WTC11 (cell line): Measurements from ENCODE around the gene TRIM9. TPM values are rescaled to one million over a fixed set of nuclear protein-coding genes. Genes with fewer than 3 reads are reported as not detected.
"Not testable (repeated sequence)": the region's sequence is repeated elsewhere in the genome, so short reads cannot be mapped to it uniquely, and the experiment has no call there.

Experiments used
- ATAC-seq: fragments of 200-7000 bp; cut with Tn5 transposase; 2 replicates; pipeline ENCODE4 v1.10.0; 2021; ENCODE audit warnings: mild to moderate bottlenecking, moderate library complexity
- CTCF ChIA-PET: fragments of 300-600 bp; sonication (Branson Sonifier 250); formaldehyde crosslinking; loops from one replicate; lab custom pipeline; 2021; ENCODE audit warnings: antibody characterized with exemption; lab: Charles Lee
- POLR2A ChIA-PET: fragments of 350-600 bp; sonication (Branson Sonifier 250); formaldehyde crosslinking; loops from one replicate; lab custom pipeline; 2021; ENCODE audit warnings: antibody characterized with exemption; lab: Charles Lee
- DNase-seq: peaks from one replicate; pipeline ENCODE4 v3.0.0; 2021; ENCODE audit warnings: low spot score
- H3K27ac Mint-ChIP-seq: 2 replicates; pipeline ENCODE4 v1.8.0; 2021; ENCODE audit warnings: mixed read lengths
- H3K27me3 Mint-ChIP-seq: 2 replicates; pipeline ENCODE4 v1.8.0; 2021; ENCODE audit warnings: low read depth, mild to moderate bottlenecking, moderate library complexity, mixed read lengths
- H3K36me3 Mint-ChIP-seq: 2 replicates; pipeline ENCODE4 v1.8.0; 2021; ENCODE audit warnings: mixed read lengths
- H3K4me1 Mint-ChIP-seq: 2 replicates; pipeline ENCODE4 v1.8.0; 2022; ENCODE audit warnings: mixed read lengths
- H3K4me3 Mint-ChIP-seq: 2 replicates; pipeline ENCODE4 v1.8.0; 2021; ENCODE audit warnings: mild to moderate bottlenecking, moderate library complexity, mixed read lengths
- H3K9me3 Mint-ChIP-seq: 2 replicates; pipeline ENCODE4 v1.8.0; 2021; ENCODE audit warnings: mixed read lengths
- ARID4B ChIP-seq: sonication (generic); formaldehyde crosslinking; IDR thresholded peaks from 2 replicates; pipeline ENCODE4 v1.8.0; 2023; ENCODE audit warnings: missing genetic modification reagents, mild to moderate bottlenecking, borderline replicate concordance
- ATF3 ChIP-seq: sonication (generic); formaldehyde crosslinking; conservative IDR thresholded peaks from 2 replicates; pipeline ENCODE4 v1.8.1; 2022; ENCODE audit warnings: mild to moderate bottlenecking, missing genetic modification reagents
- CDX4 ChIP-seq: fragments of 250-450 bp; sonication (Bioruptor Pico); IDR thresholded peaks from 2 replicates; pipeline ENCODE4 v1.9.0; 2021; ENCODE audit warnings: moderate library complexity, mild to moderate bottlenecking, inconsistent platforms, borderline replicate concordance
- CTCF ChIP-seq: fragments of 200-600 bp; IDR thresholded peaks from 2 replicates; pipeline ENCODE4 v1.8.0; 2022; ENCODE audit warnings: antibody characterized with exemption
- ETV6 ChIP-seq: sonication (generic); formaldehyde crosslinking; IDR thresholded peaks from 2 replicates; pipeline ENCODE4 v1.8.1; 2022; ENCODE audit warnings: mild to moderate bottlenecking, missing genetic modification reagents
- MAX ChIP-seq: sonication (generic); formaldehyde crosslinking; IDR thresholded peaks from 2 replicates; pipeline ENCODE4 v1.8.0; 2022; ENCODE audit warnings: mild to moderate bottlenecking, missing genetic modification reagents
- NFE2L1 ChIP-seq: sonication (generic); formaldehyde crosslinking; IDR thresholded peaks from 2 replicates; pipeline ENCODE4 v1.8.1; 2023; ENCODE audit warnings: missing genetic modification reagents
- NR1H2 ChIP-seq: sonication (generic); formaldehyde crosslinking; IDR thresholded peaks from 2 replicates; pipeline ENCODE4 v1.9.0; 2021; ENCODE audit warnings: mild to moderate bottlenecking, moderate library complexity, missing genetic modification reagents
- PREB ChIP-seq: sonication (generic); formaldehyde crosslinking; IDR thresholded peaks from 2 replicates; pipeline ENCODE4 v1.8.1; 2022; ENCODE audit warnings: mild to moderate bottlenecking, missing genetic modification reagents, moderate library complexity, borderline replicate concordance
- RELA ChIP-seq: sonication (generic); formaldehyde crosslinking; IDR thresholded peaks from 2 replicates; pipeline ENCODE4 v1.8.1; 2022; ENCODE audit warnings: missing genetic modification reagents, mild to moderate bottlenecking, borderline replicate concordance
- USF1 ChIP-seq: sonication (generic); formaldehyde crosslinking; IDR thresholded peaks from 2 replicates; pipeline ENCODE4 v1.8.0; 2022; ENCODE audit warnings: mild to moderate bottlenecking, missing genetic modification reagents
- ZBTB21 ChIP-seq: sonication (generic); formaldehyde crosslinking; IDR thresholded peaks from 2 replicates; pipeline ENCODE4 v1.8.1; 2023; ENCODE audit warnings: mild to moderate bottlenecking, missing genetic modification reagents, borderline replicate concordance
- ZNF121 ChIP-seq: sonication (generic); formaldehyde crosslinking; IDR thresholded peaks from 2 replicates; pipeline ENCODE4 v1.8.0; 2023; ENCODE audit warnings: missing genetic modification reagents
- ZNF138 ChIP-seq: sonication (generic); formaldehyde crosslinking; conservative IDR thresholded peaks from 2 replicates; pipeline ENCODE4 v1.8.1; 2022; ENCODE audit warnings: mild to moderate bottlenecking, moderate library complexity, missing genetic modification reagents
- ZNF263 ChIP-seq: sonication (generic); formaldehyde crosslinking; IDR thresholded peaks from 2 replicates; pipeline ENCODE4 v1.8.1; 2022; ENCODE audit warnings: low read depth, mild to moderate bottlenecking, moderate library complexity, missing genetic modification reagents
- total RNA-seq: library from RNA; stranded (reverse); gene quantifications from 3 replicates; pipeline ENCODE4 v1.2.3, GENCODE V29; 2021

The TRIM9 gene
- total RNA-seq, 1 experiment from 2014 or later: 4.0 TPM

- no peak for TF ChIP-seq ARID4B (CRISPR knock-in tag)
These were observed 96.3 kb downstream of the TRIM9 start (continued) for GRCh38 chr14:50998612-50999011.

- CTCF ChIA-PET: no interaction called here
- no peaks in the 10 kb centered on the region for H3K9me3 Mint-ChIP-seq
- ATAC-seq: peak; percentile 53; the same call in 1 of the 2 replicates
These were observed 97.2 kb downstream of the TRIM9 start for GRCh38 chr14:50997712-50998111.

GRCh38 chr14:50994158-50994557 is 100.7 kb downstream of the TRIM9 start:
- CTCF ChIA-PET, H3K36me3 Mint-ChIP-seq, H3K27ac Mint-ChIP-seq, POLR2A ChIA-PET, H3K4me3 Mint-ChIP-seq, ATAC-seq, H3K9me3 Mint-ChIP-seq, DNase-seq, H3K4me1 Mint-ChIP-seq, H3K27me3 Mint-ChIP-seq: not testable (repeated sequence)

More at GRCh38 chr14:50997712-50998111, 97.2 kb downstream of the TRIM9 start:
- no peak overlapping the region for H3K27ac Mint-ChIP-seq
- H3K36me3 Mint-ChIP-seq: no peaks in the 10 kb centered on the region
- POLR2A ChIA-PET: no interaction called here
- no peaks in the 10 kb centered on the region for H3K27me3 Mint-ChIP-seq
- peaks cover 15% of the 10 kb centered on the region for H3K4me1 Mint-ChIP-seq
- no peak for DNase-seq
- TF ChIP-seq PREB (CRISPR knock-in tag): no peak
- no peak for TF ChIP-seq CTCF
- TF ChIP-seq ZNF263 (CRISPR knock-in tag): no peak
- TF ChIP-seq ATF3 (CRISPR knock-in tag): no peak
- no peak for TF ChIP-seq RELA (CRISPR knock-in tag)
- TF ChIP-seq NR1H2 (CRISPR knock-in tag): no peak
- TF ChIP-seq ZNF121: peak; percentile 65; the same call in 1 of the 2 replicates
- no peak for TF ChIP-seq MAX (CRISPR knock-in tag)
- H3K4me3 Mint-ChIP-seq: no peak overlapping the region

GRCh38 chr14:50985859-50986331 is 109.0 kb downstream of the TRIM9 start:
- H3K9me3 Mint-ChIP-seq: no peaks in the 10 kb centered on the region
- ChIA-PET CTCF (interaction anchor here (0.7 to 1.2 kb wide), 3 partner anchors 31 to 126 kb away, joined by 3 to 6 read pairs (median 3); partner anchors contain the start of gene TRIM9), POLR2A (interaction anchor here (0.5 kb wide), 1 partner anchor 220 kb away, joined by 4 read pairs; no protein-coding TSS in a partner anchor)
- no peak for TF ChIP-seq ZNF138
- 0 out of 2 replicates have a peak, but pooled peaks have one; percentile 24 for TF ChIP-seq NFE2L1 (CRISPR knock-in tag)
- 0 out of 2 replicates have a peak, but pooled peaks have one; percentile 46 for TF ChIP-seq ZBTB21 (CRISPR knock-in tag)
- no peak for TF ChIP-seq USF1 (CRISPR knock-in tag)
- no peak for TF ChIP-seq CDX4 (CRISPR knock-in tag)
- TF ChIP-seq ETV6: 0 out of 2 replicates have a peak, but pooled peaks have one; percentile 24
- H3K4me3 Mint-ChIP-seq: peak overlapping the region; percentile 27
- peak; percentile 77 for ATAC-seq
- peak overlapping the region; percentile 31 for H3K27ac Mint-ChIP-seq
- H3K4me1 Mint-ChIP-seq: peaks cover 36% of the 10 kb centered on the region
- H3K36me3 Mint-ChIP-seq: no peaks in the 10 kb centered on the region
- DNase-seq: no peak
- H3K27me3 Mint-ChIP-seq: no peaks in the 10 kb centered on the region
